NCI-H460 (cell line): Measurements from ENCODE around the gene ESAM. TPM values are rescaled to one million over a fixed set of nuclear protein-coding genes. Genes with fewer than 3 reads are reported as not detected.
"Not testable (repeated sequence)": the region's sequence is repeated elsewhere in the genome, so short reads cannot be mapped to it uniquely, and the experiment has no call there.

ENCODE experiments used
- DNase-seq: peaks from one replicate; pipeline ENCODE4 v3.0.0-alpha.2; 2016; ENCODE audit warnings: low read depth; ENCODE audit errors: extremely low read depth
- total RNA-seq: library from RNA; depleted of rRNA; stranded (reverse); fragments of >200 nt; shearing (Covaris generic); gene quantifications from 2 replicates; pipeline ENCODE4 v1.2.3, GENCODE V29; 2014

The ESAM gene
- total RNA-seq, 1 experiment from 2014 or later: 0.15 TPM

GRCh38 chr11:124776865-124777645 is 15.0 kb upstream of the ESAM start:
- DNase-seq: no peak

GRCh38 chr11:124770959-124771358 is 8.9 kb upstream of the ESAM start:
- not testable (repeated sequence) for DNase-seq

- no peak for DNase-seq
These were observed 8.0 kb upstream of the ESAM start for GRCh38 chr11:124769806-124770774.

GRCh38 chr11:124768914-124769313 is 6.8 kb upstream of the ESAM start:
- DNase-seq: no peak

GRCh38 chr11:124766156-124766555 is 4.1 kb upstream of the ESAM start:
- no peak for DNase-seq

- DNase-seq: peak; percentile 33
These were observed 1.3 kb upstream of the ESAM start for GRCh38 chr11:124763156-124763947.

GRCh38 chr11:124762624-124763155 is 600 bp upstream of the ESAM start:
- no peak for DNase-seq

GRCh38 chr11:124761301-124762104 is 587 bp downstream of the ESAM start:
- no peak for DNase-seq

- DNase-seq: no peak
These were observed 1.3 kb downstream of the ESAM start for GRCh38 chr11:124760806-124761205.

- no peak for DNase-seq
These were observed 1.9 kb downstream of the ESAM start for GRCh38 chr11:124760205-124760652.

GRCh38 chr11:124759266-124760204 is 2.6 kb downstream of the ESAM start:
- no peak for DNase-seq

- DNase-seq: peak; percentile 44
These were observed 3.5 kb downstream of the ESAM start for GRCh38 chr11:124758355-124759265.

- no peak for DNase-seq
These were observed 4.8 kb downstream of the ESAM start for GRCh38 chr11:124757320-124757719.

- no peak for DNase-seq
These were observed 5.3 kb downstream of the ESAM start for GRCh38 chr11:124756753-124757227.

- no peak for DNase-seq
These were observed 5.9 kb downstream of the ESAM start for GRCh38 chr11:124756033-124756752.

GRCh38 chr11:124754710-124755109 is 7.4 kb downstream of the ESAM start:
- no peak for DNase-seq

- DNase-seq: no peak
These were observed 7.8 kb downstream of the ESAM start for GRCh38 chr11:124754309-124754708.
